GM12878 (cell line): ENCODE measurements around the gene KRT72. TPM values are rescaled to one million over a fixed set of nuclear protein-coding genes. Genes with fewer than 3 reads are reported as not detected.

Source experiments
- ATAC-seq: fragments of 200-7000 bp; cut with Tn5 transposase; 3 replicates; pipeline ENCODE4 v1.9.1; 2020; ENCODE audit warnings: mild to moderate bottlenecking, moderate library complexity
- BruUV-seq: library from RNA; stranded (reverse); fragments of 400-500 nt; replicated peaks from 2 replicates; lab custom pipeline; 2021; lab: Mats Ljungman, UMichigan
- CTCF ChIA-PET: fragments of 300-600 bp; sonication (Branson Sonifier 250); formaldehyde crosslinking; extraction: SDS; loops from one replicate; lab custom pipeline; 2021; ENCODE audit warnings: inconsistent platforms; lab: Yijun Ruan, JAX
- POLR2A ChIA-PET: fragments of 350-600 bp; formaldehyde crosslinking; extraction: SDS; loops from one replicate; lab custom pipeline; 2021; ENCODE audit warnings: inconsistent platforms; lab: Charles Lee
- RAD21 ChIA-PET: fragments of 300-600 bp; sonication (Branson Sonifier 250); formaldehyde crosslinking; loops from one replicate; lab custom pipeline; 2023; ENCODE audit warnings: antibody characterized with exemption; ENCODE audit not compliant: unreplicated experiment; lab: Charles Lee
- SMC1A ChIA-PET: fragments of 300-600 bp; sonication (Branson Sonifier 250); formaldehyde crosslinking; loops from one replicate; lab custom pipeline; 2023; ENCODE audit not compliant: unreplicated experiment, uncharacterized antibody; lab: Charles Lee
- DNase-seq: peaks from one replicate; pipeline ENCODE4 v3.0.0-alpha.2; 2011; ENCODE audit warnings: low read depth, low spot score
- FAIRE-seq: peaks from 3 replicates; lab custom pipeline; 2011; peaks lifted over from hg19 to GRCh38; lab: Jason Lieb, UNC
- H2AFZ ChIP-seq: 2 replicates; pipeline ENCODE4 v1.6.0; 2011; ENCODE audit warnings: low read depth, low read length, control low read depth; ENCODE audit not compliant: control insufficient read depth
- H3K27ac ChIP-seq: 2 replicates; pipeline ENCODE4 v1.5.1; 2011; ENCODE audit warnings: control low read depth; ENCODE audit not compliant: control insufficient read depth, insufficient read depth
- H3K27me3 ChIP-seq, 2 experiments: replicated peaks in 1 of 2; 2 replicates each; pipeline versions ENCODE4 v1.6.0 to v1.6.1; 2011; ENCODE audit warnings: low read length in 1 of 2; ENCODE audit not compliant: control insufficient read depth in 2 of 2, insufficient read depth in 2 of 2
- H3K36me3 ChIP-seq, 2 experiments: 2 replicates each; pipeline ENCODE4 v1.5.1; 2011; ENCODE audit warnings: low read length in 1 of 2; ENCODE audit not compliant: control insufficient read depth in 2 of 2, insufficient read depth in 2 of 2
- H3K4me1 ChIP-seq: 2 replicates; pipeline ENCODE4 v1.6.1; 2011; ENCODE audit warnings: mild to moderate bottlenecking, low read length, moderate library complexity, mixed read lengths; ENCODE audit not compliant: control insufficient read depth, insufficient read depth
- H3K4me2 ChIP-seq: 2 replicates; pipeline ENCODE4 v1.6.0; 2011; ENCODE audit warnings: control low read depth; ENCODE audit not compliant: control insufficient read depth, insufficient read depth
- H3K4me3 ChIP-seq: fragments of 200-600 bp; sonication (generic); 2 replicates; pipeline ENCODE4 v1.5.1; 2016
- H3K79me2 ChIP-seq: 2 replicates; pipeline ENCODE4 v1.6.0; 2011; ENCODE audit warnings: low read length; ENCODE audit not compliant: control insufficient read depth, insufficient read depth
- H3K9ac ChIP-seq: 2 replicates; pipeline ENCODE4 v1.8.0; 2011; ENCODE audit warnings: low read length, control low read depth, mixed read lengths; ENCODE audit not compliant: control insufficient read depth, insufficient read depth
- H3K9me3 ChIP-seq: replicated peaks from 3 replicates; pipeline ENCODE4 v1.5.1; 2011; ENCODE audit warnings: mild to moderate bottlenecking, low read length; ENCODE audit not compliant: control insufficient read depth, insufficient read depth
- H4K20me1 ChIP-seq: 2 replicates; pipeline ENCODE4 v1.6.0; 2011; ENCODE audit not compliant: control insufficient read depth, insufficient read depth
- BRCA1 ChIP-seq: IDR thresholded peaks from 2 replicates; pipeline ENCODE4 v1.6.1; 2011; ENCODE audit warnings: low read depth, low read length, improper control_type of control experiment
- MYC ChIP-seq: IDR thresholded peaks from 2 replicates; pipeline ENCODE4 v1.6.1; 2011; ENCODE audit warnings: mild to moderate bottlenecking, low read length, moderate library complexity, inconsistent platforms; ENCODE audit not compliant: insufficient read depth, insufficient replicate concordance, insufficient read length, severe bottlenecking
- PML ChIP-seq: IDR thresholded peaks from 2 replicates; pipeline ENCODE4 v1.6.1; 2012; ENCODE audit warnings: low read length, inconsistent platforms
- SMARCA5 ChIP-seq: fragments of 450-650 bp; IDR thresholded peaks from 2 replicates; pipeline ENCODE4 v1.6.1; 2017; ENCODE audit warnings: mild to moderate bottlenecking
- WGBS: methylation state at CpG from one replicate; pipeline ENCODE4 v1.1.6; 2016; ENCODE audit warnings: low lambda C conversion rate; ENCODE audit not compliant: insufficient replicate concordance, insufficient coverage; ENCODE audit errors: missing lambda C conversion rate; 5-methylcytosine and 5-hydroxymethylcytosine counted together
- in situ Hi-C: fragments of 300-500 bp; cut with MboI; formaldehyde crosslinking; loops from 9 replicates; pipeline ENCODE4 v1.14.3; 2018; ENCODE audit warnings: mixed read lengths
- intact Hi-C: fragments of 100-400 bp; cut with micrococcal nuclease; formaldehyde crosslinking; loops from one replicate; pipeline ENCODE4 v1.14.2; 2022; ENCODE audit not compliant: unreplicated experiment
- polyA plus RNA-seq, 11 experiments: library from polyadenylated mRNA; depleted of rRNA in 4 of 11; unstranded in 6 of 11; stranded (reverse) in 5 of 11; fragments of >200 nt; fragmentation: Nextera tagmentation in 4 of 11; fragmentation: Illumina TruSeq in 1 of 11; extraction: Ambion mirVana in 4 of 11; extraction: Trizol in 1 of 11; gene quantifications; 1 replicate in 1 of 11; 2 replicates in 10 of 11; pipeline versions ENCODE4 v1.2.1 to v1.2.3, GENCODE V29; 2011 to 2016; ENCODE audit warnings: inconsistent platforms in 2 of 11, missing spikeins in 2 of 11, low read depth in 1 of 11
- total RNA-seq, 4 experiments: library from RNA; depleted of rRNA in 3 of 4; stranded (reverse); fragments of >200 nt in 3 of 4; fragmentation: Illumina TruSeq in 1 of 4; extraction: Trizol in 1 of 4; gene quantifications; 2 replicates each; pipeline versions ENCODE4 v1.2.1 to v1.2.3, GENCODE V29; 2013 to 2021
- TF ChIP-seq, protein P1 (sequence below): fragments of 450-650 bp; formaldehyde crosslinking; IDR thresholded peaks from 2 replicates; pipeline ENCODE4 v1.4.0; 2020; ENCODE audit warnings: mild to moderate bottlenecking, moderate library complexity
- TF ChIP-seq, protein P2 (sequence below): fragments of 450-650 bp; conservative IDR thresholded peaks from 2 replicates; pipeline ENCODE4 v1.6.1; 2017; ENCODE audit warnings: mild to moderate bottlenecking, moderate library complexity
- TF ChIP-seq, protein P3 (sequence below): fragments of 450-650 bp; IDR thresholded peaks from 2 replicates; pipeline ENCODE4 v1.6.1; 2016; ENCODE audit warnings: mild to moderate bottlenecking
- TF ChIP-seq, protein P4 (sequence below): IDR thresholded peaks from 2 replicates; pipeline ENCODE4 v1.6.1; 2011; ENCODE audit warnings: low read depth, low read length, improper control_type of control experiment, borderline replicate concordance
- TF ChIP-seq, protein P5 (sequence below): IDR thresholded peaks from 2 replicates; pipeline ENCODE4 v1.6.1; 2012; ENCODE audit warnings: improper control_type of control experiment, low read depth, low read length; ENCODE audit not compliant: insufficient replicate concordance

Gene KRT72
- total and polyA plus RNA-seq, 10 of the 15 experiments (the other 5 are each of a cell fraction or from before 2014, with no cell fraction given) = not detected

DNA sequence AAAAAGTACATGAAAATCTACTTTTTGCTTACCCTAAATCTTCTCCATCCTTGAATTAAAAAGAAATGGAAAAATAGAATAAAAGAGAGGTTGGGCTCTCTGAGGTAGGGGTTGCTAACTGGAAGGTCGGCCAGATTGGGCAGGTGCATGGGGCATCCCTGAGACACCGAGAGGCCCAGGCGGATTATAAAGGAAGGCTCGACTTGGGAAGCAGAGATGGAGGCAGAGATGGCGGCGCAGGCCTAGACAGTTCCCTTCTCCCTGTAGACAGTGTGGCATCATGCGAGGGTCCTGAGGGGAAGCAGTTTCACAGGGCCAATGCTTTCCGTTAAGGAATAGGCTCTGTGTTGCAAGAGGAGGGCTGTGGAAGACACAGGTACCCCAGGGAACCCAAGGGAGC is 23.9 kb downstream of the KRT72 start (continued):
- TF ChIP-seq, protein P1, sequence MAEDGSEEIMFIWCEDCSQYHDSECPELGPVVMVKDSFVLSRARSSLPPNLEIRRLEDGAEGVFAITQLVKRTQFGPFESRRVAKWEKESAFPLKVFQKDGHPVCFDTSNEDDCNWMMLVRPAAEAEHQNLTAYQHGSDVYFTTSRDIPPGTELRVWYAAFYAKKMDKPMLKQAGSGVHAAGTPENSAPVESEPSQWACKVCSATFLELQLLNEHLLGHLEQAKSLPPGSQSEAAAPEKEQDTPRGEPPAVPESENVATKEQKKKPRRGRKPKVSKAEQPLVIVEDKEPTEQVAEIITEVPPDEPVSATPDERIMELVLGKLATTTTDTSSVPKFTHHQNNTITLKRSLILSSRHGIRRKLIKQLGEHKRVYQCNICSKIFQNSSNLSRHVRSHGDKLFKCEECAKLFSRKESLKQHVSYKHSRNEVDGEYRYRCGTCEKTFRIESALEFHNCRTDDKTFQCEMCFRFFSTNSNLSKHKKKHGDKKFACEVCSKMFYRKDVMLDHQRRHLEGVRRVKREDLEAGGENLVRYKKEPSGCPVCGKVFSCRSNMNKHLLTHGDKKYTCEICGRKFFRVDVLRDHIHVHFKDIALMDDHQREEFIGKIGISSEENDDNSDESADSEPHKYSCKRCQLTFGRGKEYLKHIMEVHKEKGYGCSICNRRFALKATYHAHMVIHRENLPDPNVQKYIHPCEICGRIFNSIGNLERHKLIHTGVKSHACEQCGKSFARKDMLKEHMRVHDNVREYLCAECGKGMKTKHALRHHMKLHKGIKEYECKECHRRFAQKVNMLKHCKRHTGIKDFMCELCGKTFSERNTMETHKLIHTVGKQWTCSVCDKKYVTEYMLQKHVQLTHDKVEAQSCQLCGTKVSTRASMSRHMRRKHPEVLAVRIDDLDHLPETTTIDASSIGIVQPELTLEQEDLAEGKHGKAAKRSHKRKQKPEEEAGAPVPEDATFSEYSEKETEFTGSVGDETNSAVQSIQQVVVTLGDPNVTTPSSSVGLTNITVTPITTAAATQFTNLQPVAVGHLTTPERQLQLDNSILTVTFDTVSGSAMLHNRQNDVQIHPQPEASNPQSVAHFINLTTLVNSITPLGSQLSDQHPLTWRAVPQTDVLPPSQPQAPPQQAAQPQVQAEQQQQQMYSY = no peak

DNA sequence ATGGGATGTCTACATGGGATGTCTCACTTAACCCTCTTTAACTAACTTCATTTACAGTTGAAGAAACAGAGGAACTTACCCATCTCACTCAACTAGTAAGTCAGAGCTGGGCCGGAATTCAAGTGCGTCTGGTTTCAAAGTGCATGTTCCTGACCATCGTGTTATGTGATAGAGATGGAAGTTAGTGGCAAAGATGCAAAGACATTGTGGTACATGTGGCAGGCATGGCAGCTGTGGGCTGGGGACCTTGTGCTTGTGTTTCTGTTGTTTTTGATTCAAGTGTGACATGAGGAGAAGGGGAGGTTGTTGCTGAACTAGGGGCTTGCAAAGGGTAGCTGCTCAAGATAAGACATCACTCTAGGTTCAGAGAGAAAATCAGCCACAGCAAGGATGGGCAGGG is 25.3 kb downstream of the KRT72 start:
- H3K27me3 ChIP-seq = peaks cover 6 to 13% of the 10 kb centered on the region in 2 experiments
- H2AFZ ChIP-seq = no peak overlapping the region
- no peak overlapping the region for H3K4me3 ChIP-seq
- no peak for ATAC-seq
- CTCF ChIA-PET = interaction anchor here (0.8 kb wide), 1 partner anchor 303 kb away, joined by 3 read pairs; no protein-coding TSS in a partner anchor
- peaks cover 4% of the 10 kb centered on the region; the same call in 1 of the 2 replicates for H4K20me1 ChIP-seq
- intact Hi-C loops = no loop called here
- no peak for DNase-seq
- SMC1A ChIA-PET = no interaction called here
- POLR2A ChIA-PET = no interaction called here
- H3K9ac ChIP-seq = no peak overlapping the region
- RAD21 ChIA-PET = no interaction called here
- no peaks in the 10 kb centered on the region for H3K9me3 ChIP-seq
- in situ Hi-C loops = no loop called here
- no TSS peak for BruUV-seq
- no peak overlapping the region for H3K27ac ChIP-seq
- H3K4me1 ChIP-seq = no peaks in the 10 kb centered on the region
- no peak overlapping the region for H3K4me2 ChIP-seq
- TF ChIP-seq SMARCA5 = no peak
- TF ChIP-seq, protein P2, sequence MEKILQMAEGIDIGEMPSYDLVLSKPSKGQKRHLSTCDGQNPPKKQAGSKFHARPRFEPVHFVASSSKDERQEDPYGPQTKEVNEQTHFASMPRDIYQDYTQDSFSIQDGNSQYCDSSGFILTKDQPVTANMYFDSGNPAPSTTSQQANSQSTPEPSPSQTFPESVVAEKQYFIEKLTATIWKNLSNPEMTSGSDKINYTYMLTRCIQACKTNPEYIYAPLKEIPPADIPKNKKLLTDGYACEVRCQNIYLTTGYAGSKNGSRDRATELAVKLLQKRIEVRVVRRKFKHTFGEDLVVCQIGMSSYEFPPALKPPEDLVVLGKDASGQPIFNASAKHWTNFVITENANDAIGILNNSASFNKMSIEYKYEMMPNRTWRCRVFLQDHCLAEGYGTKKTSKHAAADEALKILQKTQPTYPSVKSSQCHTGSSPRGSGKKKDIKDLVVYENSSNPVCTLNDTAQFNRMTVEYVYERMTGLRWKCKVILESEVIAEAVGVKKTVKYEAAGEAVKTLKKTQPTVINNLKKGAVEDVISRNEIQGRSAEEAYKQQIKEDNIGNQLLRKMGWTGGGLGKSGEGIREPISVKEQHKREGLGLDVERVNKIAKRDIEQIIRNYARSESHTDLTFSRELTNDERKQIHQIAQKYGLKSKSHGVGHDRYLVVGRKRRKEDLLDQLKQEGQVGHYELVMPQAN = no peak
- no peak for TF ChIP-seq BRCA1
- TF ChIP-seq, protein P3, sequence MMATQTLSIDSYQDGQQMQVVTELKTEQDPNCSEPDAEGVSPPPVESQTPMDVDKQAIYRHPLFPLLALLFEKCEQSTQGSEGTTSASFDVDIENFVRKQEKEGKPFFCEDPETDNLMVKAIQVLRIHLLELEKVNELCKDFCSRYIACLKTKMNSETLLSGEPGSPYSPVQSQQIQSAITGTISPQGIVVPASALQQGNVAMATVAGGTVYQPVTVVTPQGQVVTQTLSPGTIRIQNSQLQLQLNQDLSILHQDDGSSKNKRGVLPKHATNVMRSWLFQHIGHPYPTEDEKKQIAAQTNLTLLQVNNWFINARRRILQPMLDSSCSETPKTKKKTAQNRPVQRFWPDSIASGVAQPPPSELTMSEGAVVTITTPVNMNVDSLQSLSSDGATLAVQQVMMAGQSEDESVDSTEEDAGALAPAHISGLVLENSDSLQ = no peak
- no peak for TF ChIP-seq MYC
- TF ChIP-seq, protein P4, sequence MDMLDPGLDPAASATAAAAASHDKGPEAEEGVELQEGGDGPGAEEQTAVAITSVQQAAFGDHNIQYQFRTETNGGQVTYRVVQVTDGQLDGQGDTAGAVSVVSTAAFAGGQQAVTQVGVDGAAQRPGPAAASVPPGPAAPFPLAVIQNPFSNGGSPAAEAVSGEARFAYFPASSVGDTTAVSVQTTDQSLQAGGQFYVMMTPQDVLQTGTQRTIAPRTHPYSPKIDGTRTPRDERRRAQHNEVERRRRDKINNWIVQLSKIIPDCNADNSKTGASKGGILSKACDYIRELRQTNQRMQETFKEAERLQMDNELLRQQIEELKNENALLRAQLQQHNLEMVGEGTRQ = no peak
- TF ChIP-seq PML = no peak
- TF ChIP-seq, protein P5, sequence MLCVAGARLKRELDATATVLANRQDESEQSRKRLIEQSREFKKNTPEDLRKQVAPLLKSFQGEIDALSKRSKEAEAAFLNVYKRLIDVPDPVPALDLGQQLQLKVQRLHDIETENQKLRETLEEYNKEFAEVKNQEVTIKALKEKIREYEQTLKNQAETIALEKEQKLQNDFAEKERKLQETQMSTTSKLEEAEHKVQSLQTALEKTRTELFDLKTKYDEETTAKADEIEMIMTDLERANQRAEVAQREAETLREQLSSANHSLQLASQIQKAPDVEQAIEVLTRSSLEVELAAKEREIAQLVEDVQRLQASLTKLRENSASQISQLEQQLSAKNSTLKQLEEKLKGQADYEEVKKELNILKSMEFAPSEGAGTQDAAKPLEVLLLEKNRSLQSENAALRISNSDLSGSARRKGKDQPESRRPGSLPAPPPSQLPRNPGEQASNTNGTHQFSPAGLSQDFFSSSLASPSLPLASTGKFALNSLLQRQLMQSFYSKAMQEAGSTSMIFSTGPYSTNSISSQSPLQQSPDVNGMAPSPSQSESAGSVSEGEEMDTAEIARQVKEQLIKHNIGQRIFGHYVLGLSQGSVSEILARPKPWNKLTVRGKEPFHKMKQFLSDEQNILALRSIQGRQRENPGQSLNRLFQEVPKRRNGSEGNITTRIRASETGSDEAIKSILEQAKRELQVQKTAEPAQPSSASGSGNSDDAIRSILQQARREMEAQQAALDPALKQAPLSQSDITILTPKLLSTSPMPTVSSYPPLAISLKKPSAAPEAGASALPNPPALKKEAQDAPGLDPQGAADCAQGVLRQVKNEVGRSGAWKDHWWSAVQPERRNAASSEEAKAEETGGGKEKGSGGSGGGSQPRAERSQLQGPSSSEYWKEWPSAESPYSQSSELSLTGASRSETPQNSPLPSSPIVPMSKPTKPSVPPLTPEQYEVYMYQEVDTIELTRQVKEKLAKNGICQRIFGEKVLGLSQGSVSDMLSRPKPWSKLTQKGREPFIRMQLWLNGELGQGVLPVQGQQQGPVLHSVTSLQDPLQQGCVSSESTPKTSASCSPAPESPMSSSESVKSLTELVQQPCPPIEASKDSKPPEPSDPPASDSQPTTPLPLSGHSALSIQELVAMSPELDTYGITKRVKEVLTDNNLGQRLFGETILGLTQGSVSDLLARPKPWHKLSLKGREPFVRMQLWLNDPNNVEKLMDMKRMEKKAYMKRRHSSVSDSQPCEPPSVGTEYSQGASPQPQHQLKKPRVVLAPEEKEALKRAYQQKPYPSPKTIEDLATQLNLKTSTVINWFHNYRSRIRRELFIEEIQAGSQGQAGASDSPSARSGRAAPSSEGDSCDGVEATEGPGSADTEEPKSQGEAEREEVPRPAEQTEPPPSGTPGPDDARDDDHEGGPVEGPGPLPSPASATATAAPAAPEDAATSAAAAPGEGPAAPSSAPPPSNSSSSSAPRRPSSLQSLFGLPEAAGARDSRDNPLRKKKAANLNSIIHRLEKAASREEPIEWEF = no peak
- H3K36me3 ChIP-seq = no peaks in the 10 kb centered on the region
- FAIRE-seq = no peak
- H3K79me2 ChIP-seq = no peaks in the 10 kb centered on the region
- 60% methylated on average over 3 of the region's 3 CpGs for WGBS
